Stimulated activated CD8-positive, alpha-beta memory T cell treated with anti-CD3 and anti-CD28 coated beads, Interleukin-15, amount 100 ng/mL, for 4 hours (primary cell): ENCODE results near the gene SND1.
"Not testable (repeated sequence)": the region's sequence is repeated elsewhere in the genome, so short reads cannot be mapped to it uniquely, and the experiment has no call there.

Experiments
- DNase-seq, 2 donors: peaks; one replicate each; pipeline ENCODE4 v3.0.0-alpha.2; 2020; ENCODE audit warnings: low read depth in 2 of 2

Gene SND1

GRCh38 chr7:127957886-127958285 lies 305.9 kb downstream of the SND1 start:
- DNase-seq: no peak

GRCh38 chr7:127959770-127960169 lies 307.8 kb downstream of the SND1 start:
- no peak for DNase-seq

- no peak for DNase-seq
Observed at GRCh38 chr7:127961786-127962453, 309.9 kb downstream of the SND1 start.

GRCh38 chr7:127962589-127963361 lies 310.8 kb downstream of the SND1 start:
- DNase-seq: no peak

DNA sequence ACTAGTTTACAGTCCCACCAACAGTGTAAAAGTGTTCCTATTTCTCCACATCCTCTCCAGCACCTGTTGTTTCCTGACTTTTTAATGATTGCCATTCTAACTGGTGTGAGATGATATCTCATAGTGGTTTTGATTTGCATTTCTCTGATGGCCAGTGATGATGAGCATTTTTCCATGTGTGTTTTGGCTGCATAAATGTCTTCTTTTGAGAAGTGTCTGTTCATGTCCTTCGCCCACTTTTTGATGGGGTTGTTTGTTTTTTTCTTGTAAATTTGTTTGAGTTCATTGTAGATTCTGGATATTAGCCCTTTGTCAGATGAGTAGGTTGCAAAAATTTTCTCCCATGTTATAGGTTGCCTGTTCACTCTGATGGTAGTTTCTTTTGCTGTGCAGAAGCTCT lies 311.9 kb downstream of the SND1 start:
- not testable (repeated sequence) for DNase-seq

- no peak for DNase-seq
Observed at GRCh38 chr7:127967281-127967680, 315.3 kb downstream of the SND1 start.

- no peak for DNase-seq
Observed at GRCh38 chr7:127968547-127968946, 316.6 kb downstream of the SND1 start.

DNA sequence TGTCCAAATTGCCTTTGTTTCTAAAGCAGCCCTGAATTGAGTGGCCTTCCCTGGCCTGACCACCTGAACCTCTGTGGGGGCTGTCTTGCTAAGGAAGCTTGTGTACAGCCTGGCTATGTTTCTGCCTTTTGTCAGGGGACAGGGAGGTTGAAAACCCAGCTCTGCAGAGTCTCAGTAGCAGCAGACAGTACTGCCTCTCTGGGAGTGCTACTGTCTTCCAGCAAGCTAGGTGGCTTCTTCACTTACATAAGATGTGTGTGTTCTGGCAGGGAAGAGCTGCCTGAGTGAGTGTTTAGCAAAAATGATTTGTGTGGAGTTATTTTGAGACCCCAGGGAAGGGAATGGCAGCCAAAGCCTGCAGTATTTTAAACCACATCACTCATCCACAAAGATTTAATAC lies 321.8 kb downstream of the SND1 start:
- no peak for DNase-seq

- DNase-seq: no peak
Observed at GRCh38 chr7:127974446-127975035, 322.5 kb downstream of the SND1 start.

DNA sequence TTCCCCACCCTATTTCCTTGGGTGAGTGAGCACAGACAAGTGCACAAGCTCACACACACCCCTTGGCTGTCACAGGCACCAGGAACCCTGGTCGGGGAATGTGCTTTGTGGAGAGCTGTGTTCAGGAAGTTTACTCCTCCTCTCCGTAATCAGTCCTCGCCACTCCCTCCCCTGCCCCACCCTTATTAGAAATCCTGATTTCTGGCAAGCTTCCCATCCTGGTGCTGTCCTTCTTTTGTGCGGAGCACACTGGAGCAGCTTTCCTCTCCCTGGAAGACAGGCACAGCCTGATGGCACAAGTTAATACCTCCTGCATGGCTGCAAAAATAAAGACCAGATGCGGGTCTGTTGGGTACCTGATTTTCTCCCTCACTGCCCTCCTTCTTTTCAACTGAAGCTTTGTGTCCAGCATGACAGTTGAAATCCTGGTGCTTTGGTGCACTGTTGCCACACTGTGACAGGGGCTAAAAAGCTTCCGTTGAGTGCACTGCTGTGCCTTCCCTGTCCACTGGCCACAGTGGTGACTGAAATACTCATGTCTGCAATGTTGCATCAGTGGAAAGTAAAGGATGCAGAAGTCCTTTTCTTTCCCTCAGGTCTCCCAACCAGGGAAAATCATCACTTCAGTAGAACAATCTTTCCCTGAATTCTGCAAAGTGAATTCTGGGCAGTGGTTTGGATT lies 324.2 kb downstream of the SND1 start:
- no peak for DNase-seq

DNA sequence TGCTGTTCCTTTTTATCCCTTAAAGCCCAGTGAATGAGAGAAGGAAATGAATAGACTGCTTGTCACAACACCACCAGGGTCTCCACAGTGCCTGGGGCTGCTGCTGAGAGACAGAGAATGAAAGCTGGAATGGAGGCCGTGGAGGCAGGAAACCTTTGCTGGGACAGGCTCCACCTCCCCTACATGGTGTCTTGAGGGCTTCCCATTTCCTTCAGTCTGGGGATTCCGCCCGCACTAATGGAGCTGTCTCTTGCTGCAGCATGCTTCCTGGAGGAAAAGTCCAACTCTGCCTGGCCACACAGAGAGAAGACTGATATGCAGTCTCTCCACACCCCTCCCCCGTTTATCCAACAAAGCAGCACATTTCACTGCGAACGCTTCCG lies 324.7 kb downstream of the SND1 start:
- no peak for DNase-seq

DNA sequence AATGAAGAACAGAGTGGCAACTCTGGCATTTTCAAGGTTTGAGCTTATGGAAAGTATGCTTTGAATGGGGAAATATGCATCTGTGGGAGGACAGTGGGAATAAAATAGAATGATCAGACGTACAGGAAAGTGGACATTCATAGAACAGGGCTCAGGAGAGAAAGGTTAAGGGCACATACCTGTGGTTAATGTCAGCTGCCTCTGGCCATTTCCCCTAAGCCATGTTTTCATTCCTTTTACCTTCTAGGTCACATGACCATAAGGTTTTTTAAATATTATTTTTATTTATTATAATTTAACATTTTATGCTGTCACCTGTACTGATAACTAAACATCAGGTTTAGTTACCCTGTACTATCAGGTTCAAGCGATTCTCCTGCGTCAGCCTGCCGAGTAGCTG lies 326.4 kb downstream of the SND1 start:
- no peak for DNase-seq

DNA sequence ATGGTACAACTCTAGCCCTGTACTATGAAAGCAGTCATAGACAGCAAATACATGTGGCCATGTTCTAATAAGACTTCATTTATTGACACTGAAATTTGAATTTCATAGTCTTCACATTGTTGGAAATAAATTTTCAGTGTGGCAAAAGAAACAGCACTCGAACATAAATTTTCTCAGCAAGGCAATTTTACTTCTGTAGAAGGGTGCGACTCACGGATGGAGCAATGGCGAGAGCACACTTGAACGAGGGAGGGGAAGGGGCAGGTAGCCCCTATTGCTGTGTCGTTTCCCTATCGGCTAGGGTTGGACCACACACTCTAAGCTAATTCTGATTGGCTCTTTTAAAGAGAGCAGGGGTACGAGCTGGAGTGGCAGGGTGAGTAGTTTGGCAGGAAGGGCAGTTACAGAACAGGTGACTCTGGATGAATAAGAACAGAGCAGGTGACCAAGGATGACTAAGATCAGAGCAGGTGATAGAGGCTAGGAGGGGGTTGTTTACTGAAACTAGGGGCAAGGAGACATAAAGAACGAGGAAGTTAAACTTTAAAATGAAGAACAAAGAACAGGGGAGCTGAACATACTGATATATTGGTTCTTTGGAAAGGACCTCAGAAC lies 327.2 kb downstream of the SND1 start:
- no peak for DNase-seq

- no peak for DNase-seq
Observed at GRCh38 chr7:127979728-127980126, 327.7 kb downstream of the SND1 start.

- no peak for DNase-seq
Observed at GRCh38 chr7:127980901-127981300, 328.9 kb downstream of the SND1 start.

GRCh38 chr7:127981965-127982364 lies 330.0 kb downstream of the SND1 start:
- no peak for DNase-seq

DNA sequence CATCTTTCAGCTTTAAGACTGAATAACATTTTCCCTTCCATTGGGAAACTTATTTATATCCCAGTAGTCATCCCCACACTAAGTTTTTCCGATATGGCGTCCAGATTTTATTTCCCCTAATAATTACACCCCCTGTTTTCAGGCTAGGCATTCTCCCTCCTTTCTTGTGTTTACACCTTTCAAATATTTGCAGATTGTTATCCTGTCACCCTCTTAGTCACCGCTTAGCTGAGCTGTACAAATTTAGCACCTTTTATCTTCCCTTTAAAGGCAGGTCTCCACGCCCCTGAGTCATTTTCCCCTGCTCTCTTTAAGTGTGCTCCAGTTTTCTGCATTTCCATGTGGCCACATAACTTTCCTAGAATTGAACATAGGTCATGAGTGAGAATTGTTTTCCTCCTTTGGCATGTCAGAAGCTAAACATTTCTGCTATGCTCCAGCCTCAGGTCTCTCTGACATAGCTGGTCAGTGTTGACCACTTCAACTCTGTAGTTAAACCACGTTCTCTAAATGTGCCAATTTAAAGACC lies 331.9 kb downstream of the SND1 start:
- no peak for DNase-seq

DNA sequence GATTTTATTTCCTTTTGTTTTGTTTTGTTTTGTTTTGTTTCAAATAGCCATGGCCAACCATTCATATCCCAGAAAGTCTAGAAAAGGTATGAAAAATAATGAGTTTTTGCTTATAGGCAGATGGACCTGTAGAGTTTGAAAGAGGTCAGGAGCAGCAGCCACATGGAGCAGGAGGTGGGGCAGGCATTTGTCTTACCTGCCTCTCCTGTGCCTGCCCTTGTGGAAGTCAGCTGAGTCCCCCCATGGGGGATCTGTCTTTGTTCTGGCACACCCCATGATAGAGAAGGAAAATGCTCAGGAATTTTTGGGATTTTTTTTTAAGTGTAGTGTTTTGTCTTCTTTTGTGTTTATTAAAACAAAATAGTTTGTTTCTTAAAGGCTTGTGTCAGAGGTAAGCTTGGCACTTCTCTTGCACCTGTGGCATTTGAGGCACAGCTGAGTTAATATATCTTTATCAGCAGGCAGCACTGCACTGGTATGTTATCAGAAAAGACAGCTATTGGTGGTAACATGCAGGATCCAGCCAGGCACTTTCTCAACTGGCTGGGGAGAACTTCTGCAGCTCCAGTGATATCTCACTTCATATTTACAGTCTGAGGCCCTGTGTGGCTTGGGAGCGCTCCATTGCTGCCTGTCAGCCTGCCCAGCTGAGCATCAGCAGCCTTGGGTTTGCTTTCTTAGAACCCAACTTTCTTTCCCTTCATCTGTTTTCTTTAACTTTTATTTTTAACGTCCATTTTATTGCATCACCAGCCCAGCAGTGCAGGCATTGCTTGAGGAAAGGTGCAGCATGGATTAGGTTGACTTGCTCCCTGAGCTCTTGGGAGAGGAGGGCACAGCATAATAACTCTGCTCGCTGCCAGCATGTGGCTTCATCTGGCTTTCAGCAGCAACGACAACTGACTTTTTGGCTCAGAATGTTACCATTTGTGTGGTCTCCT lies 334.9 kb downstream of the SND1 start:
- no peak for DNase-seq

- no peak for DNase-seq
Observed at GRCh38 chr7:127988751-127989150, 336.8 kb downstream of the SND1 start.

DNA sequence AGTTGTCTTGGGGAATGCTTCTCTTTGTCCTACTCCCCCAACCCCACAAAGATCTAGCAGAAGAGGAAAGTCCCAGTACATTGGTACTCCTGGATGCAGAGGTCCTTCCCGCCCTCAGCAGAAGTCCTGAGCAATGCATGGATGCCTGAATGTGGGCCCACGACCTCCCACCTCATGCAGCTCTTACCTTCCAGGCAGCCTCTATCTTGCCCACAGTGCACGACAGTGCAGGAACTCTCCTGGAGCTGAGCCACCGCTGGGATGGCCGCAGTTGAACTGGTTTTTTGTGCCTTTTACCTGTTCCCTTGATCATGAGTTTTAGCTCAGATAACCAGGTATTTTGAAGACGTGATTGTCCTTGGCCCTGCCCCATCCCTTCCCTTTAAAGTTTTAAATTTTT lies 341.3 kb downstream of the SND1 start:
- no peak for DNase-seq

- DNase-seq: no peak
Observed at GRCh38 chr7:127993987-127994386, 342.0 kb downstream of the SND1 start.
